Transverse colon (tissue), 3 donors: ENCODE data around the gene KIAA0232.

ENCODE experiments used
- CTCF ChIP-seq, 5 experiments: fragments of 200-600 bp in 3 of 5; fragments of 450-650 bp in 2 of 5; sonication (generic) in 3 of 5; IDR thresholded peaks; 1 replicate in 2 of 5; 2 replicates in 3 of 5; pipeline ENCODE4 v1.5.1; 2016 to 2017; ENCODE audit warnings: antibody characterized with exemption in 5 of 5, inconsistent platforms in 3 of 5, mild to moderate bottlenecking in 2 of 5, moderate library complexity in 1 of 5
- EP300 ChIP-seq: sonication (generic); formaldehyde crosslinking; IDR thresholded peaks from one replicate; pipeline ENCODE4 v1.6.1; 2017; ENCODE audit warnings: antibody characterized with exemption, low read depth

GRCh38 chr4:6749340-6750171 lies 33.0 kb upstream of the KIAA0232 start:
- TF ChIP-seq CTCF (IDR thresholded peaks at IDR 0.05), result no peak
- TF ChIP-seq EP300, result no peak
